ENCODE measurements around the gene POU3F3.
A peak's percentile ranks its signal among the peaks of the same experiment; 100 is the strongest.

POU3F3 gene

GRCh38 chr2:104870100-104870975 lies 16.4 kb downstream of the POU3F3 start:
- CTCF ChIA-PET = no interaction called here
- POLR2A ChIA-PET = interaction anchor here (1.4 to 2.0 kb wide), 4 partner anchors 9 to 25 kb away, joined by 4 to 7 read pairs (median 6); partner anchors contain the start of gene POU3F3
- TF ChIP-seq SUZ12 (IDR thresholded peaks at IDR 0.05) (no peak), PKNOX1 (IDR thresholded peaks at IDR 0.05) (peak; percentile 20; the same call in 1 of the 2 replicates)
- DNase-seq (ENCODE audit: extremely low spot score) = no peak

- POLR2A ChIA-PET = interaction anchor here (1.6 kb wide), 1 partner anchor 26 kb away, joined by 6 read pairs; no protein-coding TSS in a partner anchor
- no peak for DNase-seq (ENCODE audit: extremely low spot score)
- TF ChIP-seq SUZ12 (IDR thresholded peaks at IDR 0.05) (no peak), CTBP1 (IDR thresholded peaks at IDR 0.05; ENCODE audit: borderline replicate concordance) (no peak), LEF1 (IDR thresholded peaks at IDR 0.05; ENCODE audit: borderline replicate concordance) (no peak), FOXA1 (IDR thresholded peaks at IDR 0.05) (no peak), HDGF (IDR thresholded peaks at IDR 0.05; ENCODE audit: borderline replicate concordance) (no peak), ELF4 (IDR thresholded peaks at IDR 0.05) (no peak), FOXK2 (IDR thresholded peaks at IDR 0.05) (no peak), ZNF384 (IDR thresholded peaks at IDR 0.05) (no peak), PKNOX1 (IDR thresholded peaks at IDR 0.05) (no peak), FOXM1 (IDR thresholded peaks at IDR 0.05; ENCODE audit: borderline replicate concordance) (no peak), L3MBTL2 (conservative IDR thresholded peaks at IDR 0.05) (no peak), SP1 (IDR thresholded peaks at IDR 0.05) (no peak), ARNT (IDR thresholded peaks at IDR 0.05) (no peak), BHLHE40 (IDR thresholded peaks at IDR 0.05; ENCODE audit: borderline replicate concordance) (no peak), NFRKB (IDR thresholded peaks at IDR 0.05) (no peak), TARDBP (IDR thresholded peaks at IDR 0.05) (no peak)
- CTCF ChIA-PET = no interaction called here
These were observed 17.7 kb downstream of the POU3F3 start for GRCh38 chr2:104871649-104871971.

- CTCF ChIA-PET = interaction anchor here (0.7 to 0.8 kb wide), 2 partner anchors 25 to 118 kb away, joined by 3 to 5 read pairs; no protein-coding TSS in a partner anchor
- no peak for DNase-seq (ENCODE audit: extremely low spot score)
- TF ChIP-seq TARDBP (IDR thresholded peaks at IDR 0.05) (no peak), L3MBTL2 (conservative IDR thresholded peaks at IDR 0.05) (no peak), ZNF384 (IDR thresholded peaks at IDR 0.05) (no peak), BHLHE40 (IDR thresholded peaks at IDR 0.05; ENCODE audit: borderline replicate concordance) (no peak), FOXA1 (IDR thresholded peaks at IDR 0.05) (no peak), LEF1 (IDR thresholded peaks at IDR 0.05; ENCODE audit: borderline replicate concordance) (no peak), NFRKB (IDR thresholded peaks at IDR 0.05) (no peak), PKNOX1 (IDR thresholded peaks at IDR 0.05) (no peak), SUZ12 (IDR thresholded peaks at IDR 0.05) (no peak), FOXK2 (IDR thresholded peaks at IDR 0.05) (no peak), CTBP1 (IDR thresholded peaks at IDR 0.05; ENCODE audit: borderline replicate concordance) (no peak), SP1 (IDR thresholded peaks at IDR 0.05) (no peak), ELF4 (IDR thresholded peaks at IDR 0.05) (no peak), FOXM1 (IDR thresholded peaks at IDR 0.05; ENCODE audit: borderline replicate concordance) (no peak), ARNT (IDR thresholded peaks at IDR 0.05) (no peak)
- POLR2A ChIA-PET = no interaction called here
These were observed 18.3 kb downstream of the POU3F3 start for GRCh38 chr2:104871972-104872865.

- ChIA-PET POLR2A (no interaction called here), CTCF (interaction anchor here (0.6 to 0.8 kb wide), 4 partner anchors 24 to 106 kb away, joined by 3 to 5 read pairs (median 4); no protein-coding TSS in a partner anchor)
- peak; percentile 79 for DNase-seq (ENCODE audit: extremely low spot score)
- TF ChIP-seq FOXK2 (IDR thresholded peaks at IDR 0.05) (no peak), L3MBTL2 (conservative IDR thresholded peaks at IDR 0.05) (no peak), FOXM1 (IDR thresholded peaks at IDR 0.05; ENCODE audit: borderline replicate concordance) (no peak), ZNF384 (IDR thresholded peaks at IDR 0.05) (no peak), TARDBP (IDR thresholded peaks at IDR 0.05) (no peak)
These were observed 19.2 kb downstream of the POU3F3 start for GRCh38 chr2:104872866-104873688.

- DNase-seq (ENCODE audit: extremely low spot score) = no peak
- TF ChIP-seq BHLHE40 (IDR thresholded peaks at IDR 0.05; ENCODE audit: borderline replicate concordance) (no peak), TARDBP (IDR thresholded peaks at IDR 0.05) (no peak), SP1 (IDR thresholded peaks at IDR 0.05) (no peak)
- CTCF ChIA-PET = interaction anchor here (0.6 to 0.8 kb wide), 2 partner anchors 25 to 107 kb away, joined by 3 to 4 read pairs; no protein-coding TSS in a partner anchor
- POLR2A ChIA-PET = no interaction called here
These were observed 19.8 kb downstream of the POU3F3 start for GRCh38 chr2:104873689-104874054.

All from HEK293T (cell line).